Keratinocyte (primary cell): ENCODE data around the gene WDR70.

Experiments used
- CTCF ChIP-seq, 3 experiments: IDR thresholded peaks in 1 of 3; conservative IDR thresholded peaks in 1 of 3; optimal IDR thresholded peaks in 1 of 3; 2 replicates in 2 of 3; 3 replicates in 1 of 3; pipeline versions ENCODE3 to v1.5.1; 2011; ENCODE audit warnings: low read length in 3 of 3, mild to moderate bottlenecking in 3 of 3, moderate library complexity in 2 of 3, control low read depth in 1 of 3, inconsistent platforms in 1 of 3; ENCODE audit not compliant: insufficient read depth in 2 of 3; ENCODE audit errors: extremely low read depth in 1 of 3
- EZH2 ChIP-seq: IDR thresholded peaks from one replicate; pipeline ENCODE4 v1.6.1; 2012; ENCODE audit warnings: inconsistent platforms, mild to moderate bottlenecking, low read length, moderate library complexity

DNA sequence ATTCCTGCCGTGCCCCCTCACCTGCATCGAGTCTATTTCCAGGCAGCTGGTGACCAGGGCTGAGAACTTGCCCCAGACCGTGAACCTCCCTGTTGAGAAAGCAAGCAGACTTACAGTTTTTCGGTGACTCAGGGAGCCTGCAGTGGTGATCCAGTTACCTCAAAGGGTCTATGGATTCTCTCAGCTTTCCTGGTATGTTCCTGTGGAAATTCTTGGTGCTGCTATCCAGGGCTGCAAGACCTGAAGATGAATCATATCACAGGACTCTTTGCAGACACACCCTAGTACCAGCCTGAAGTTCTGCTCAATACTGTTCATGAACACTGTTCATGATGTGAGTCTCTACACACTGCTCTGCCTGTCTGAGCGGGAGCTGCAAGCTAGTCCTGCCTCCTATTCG lies 154.7 kb downstream of the WDR70 start:
- no peak for TF ChIP-seq CTCF (optimal IDR thresholded peaks at IDR 0.05 in 1 of 3, IDR thresholded peaks at IDR 0.05 in 1 of 3, conservative IDR thresholded peaks at IDR 0.05 in 1 of 3; ENCODE audit: extremely low read depth in 1 of 3, insufficient read depth in 2 of 3, low read length in 3 of 3)
- no peak for TF ChIP-seq EZH2
